Fibroblast of lung (primary cell): ENCODE measurements around the gene ZNHIT2. TPM values are rescaled to one million over a fixed set of nuclear protein-coding genes. Genes with fewer than 3 reads are reported as not detected.

Experiments used
- DNase-seq, 2 donors: peaks; one replicate each; pipeline versions ENCODE4 v3.0.0 to v3.0.0-alpha.2; 2010; ENCODE audit warnings: low read depth in 2 of 2
- H2AFZ ChIP-seq: 2 replicates; pipeline ENCODE4 v1.5.1; 2012; ENCODE audit warnings: low read length, control low read depth, inconsistent platforms
- H3K27ac ChIP-seq: 2 replicates; pipeline ENCODE4 v1.5.1; 2011; ENCODE audit warnings: low read length, control low read depth; ENCODE audit not compliant: insufficient read depth
- H3K27me3 ChIP-seq: 2 replicates; pipeline ENCODE4 v1.5.1; 2011; ENCODE audit warnings: mild to moderate bottlenecking, low read length; ENCODE audit not compliant: control insufficient read depth, insufficient read depth
- H3K36me3 ChIP-seq: 2 replicates; pipeline ENCODE4 v1.5.1; 2011; ENCODE audit warnings: low read length; ENCODE audit not compliant: control insufficient read depth, insufficient read depth
- H3K4me1 ChIP-seq: 2 replicates; pipeline ENCODE4 v1.5.1; 2011; ENCODE audit warnings: low read length; ENCODE audit not compliant: control insufficient read depth, insufficient read depth; ENCODE audit errors: extremely low read depth
- H3K4me2 ChIP-seq: 2 replicates; pipeline ENCODE4 v1.5.1; 2011; ENCODE audit warnings: low read length, control low read depth; ENCODE audit not compliant: insufficient read depth; ENCODE audit errors: extremely low read depth
- H3K4me3 ChIP-seq, 4 experiments: fragments of 200-600 bp in 1 of 4; sonication (generic) in 1 of 4; replicated peaks in 1 of 4; 2 replicates each; pipeline ENCODE4 v1.5.1; 2011 to 2016; ENCODE audit warnings: low read length in 4 of 4, low read depth in 3 of 4, mild to moderate bottlenecking in 3 of 4, control low read depth in 2 of 4, inconsistent platforms in 1 of 4, mixed read lengths in 1 of 4; ENCODE audit not compliant: insufficient read depth in 1 of 4; ENCODE audit errors: control extremely low read depth in 1 of 4
- H3K79me2 ChIP-seq: 2 replicates; pipeline ENCODE4 v1.5.1; 2012; ENCODE audit warnings: mild to moderate bottlenecking, low read length, inconsistent platforms; ENCODE audit not compliant: control insufficient read depth, insufficient read depth
- H3K9ac ChIP-seq: 2 replicates; pipeline ENCODE4 v1.5.1; 2011; ENCODE audit warnings: mild to moderate bottlenecking, low read length, control low read depth; ENCODE audit not compliant: insufficient read depth
- H3K9me3 ChIP-seq: 2 replicates; pipeline ENCODE4 v1.5.1; 2012; ENCODE audit warnings: low read depth, low read length; ENCODE audit not compliant: control insufficient read depth, insufficient read depth
- H4K20me1 ChIP-seq: 2 replicates; pipeline ENCODE4 v1.5.1; 2011; ENCODE audit warnings: low read length; ENCODE audit not compliant: control insufficient read depth, insufficient read depth; ENCODE audit errors: extremely low read depth
- CTCF ChIP-seq, 2 donors: IDR thresholded peaks in 1 of 2; conservative IDR thresholded peaks in 1 of 2; 1 replicate in 1 of 2; 2 replicates in 1 of 2; pipeline ENCODE4 v1.5.1; 2011 to 2012; ENCODE audit warnings: low read length in 2 of 2, control low read depth in 1 of 2, inconsistent platforms in 1 of 2, low read depth in 1 of 2, mild to moderate bottlenecking in 1 of 2
- EZH2 ChIP-seq: IDR thresholded peaks from 2 replicates; pipeline ENCODE4 v1.5.1; 2012; ENCODE audit warnings: low read length, control low read depth, mild to moderate bottlenecking; ENCODE audit errors: missing control alignments
- polyA plus RNA-seq, 2 donors: library from polyadenylated mRNA; depleted of rRNA in 1 of 2; stranded (reverse) in 1 of 2; unstranded in 1 of 2; fragments of >200 nt; gene quantifications; 2 replicates each; pipeline ENCODE4 v1.2.1, GENCODE V29; 2011 to 2012; ENCODE audit warnings: missing spikeins in 1 of 2
- total RNA-seq: library from RNA; depleted of rRNA; stranded (reverse); fragments of >200 nt; gene quantifications from 2 replicates; pipeline ENCODE4 v1.2.1, GENCODE V29; 2014

ZNHIT2 gene
- total and polyA plus RNA-seq, 2 donors (not counting 1 experiment from before 2014, with no cell fraction given): 1.4 to 13.2 TPM

- H4K20me1 ChIP-seq: no peaks in the 10 kb centered on the region
- no peaks in the 10 kb centered on the region for H3K27me3 ChIP-seq
- H3K9ac ChIP-seq: no peak overlapping the region
- no peak for DNase-seq
- no peak overlapping the region for H3K27ac ChIP-seq
- no peak overlapping the region for H3K4me3 ChIP-seq
- no peak overlapping the region for H2AFZ ChIP-seq
- H3K4me2 ChIP-seq: no peak overlapping the region
- peaks cover 29% of the 10 kb centered on the region for H3K79me2 ChIP-seq
- peaks cover 31% of the 10 kb centered on the region for H3K36me3 ChIP-seq
- no peaks in the 10 kb centered on the region for H3K9me3 ChIP-seq
- H3K4me1 ChIP-seq: peaks cover 6% of the 10 kb centered on the region
- TF ChIP-seq CTCF (conservative IDR thresholded peaks at IDR 0.05 in 1 of 2, IDR thresholded peaks at IDR 0.05 in 1 of 2; ENCODE audit: low read depth in 1 of 2, low read length in 2 of 2) (no peak), EZH2 (no peak)
These were observed 7.1 kb upstream of the ZNHIT2 start for GRCh38 chr11:65124480-65125196.

GRCh38 chr11:65121865-65122696 is 4.6 kb upstream of the ZNHIT2 start, which contains the start of the genes FAU and MRPL49:
Gene FAU (minus strand): TSS chr11:65122134. CDS start chr11:65121813, 321 bp downstream.
Gene MRPL49 (plus strand): TSS chr11:65122321. CDS start chr11:65122347, 26 bp downstream.
- H3K36me3 ChIP-seq: peaks cover 20% of the 10 kb centered on the region
- TF ChIP-seq CTCF (conservative IDR thresholded peaks at IDR 0.05 in 1 of 2, IDR thresholded peaks at IDR 0.05 in 1 of 2; ENCODE audit: low read depth in 1 of 2, low read length in 2 of 2) (no peak), EZH2 (no peak)
- H4K20me1 ChIP-seq: no peaks in the 10 kb centered on the region
- peak within 1 kb of the TSS; percentile 95 for H3K9ac ChIP-seq
- peak within 1 kb of the TSS; percentile 96 for H3K4me2 ChIP-seq
- peak within 1 kb of the TSS; percentile 96 for H2AFZ ChIP-seq
- peak within 1 kb of the TSS; percentile 94 for H3K27ac ChIP-seq
- H3K27me3 ChIP-seq: no peaks in the 10 kb centered on the region
- peaks cover 6% of the 10 kb centered on the region for H3K4me1 ChIP-seq
- peak; percentile 95 to 96 for DNase-seq
- no peaks in the 10 kb centered on the region for H3K9me3 ChIP-seq
- peaks cover 29% of the 10 kb centered on the region for H3K79me2 ChIP-seq
- H3K4me3 ChIP-seq: peak within 1 kb of the TSS; percentile 57 to 98 (median 85)

- Histone ChIP-seq H3K27me3 (no peaks in the 10 kb centered on the region), H3K36me3 (peaks cover 16% of the 10 kb centered on the region), H3K9ac (peak overlapping the region; percentile 95), H3K9me3 (no peaks in the 10 kb centered on the region), H3K4me3 (peak overlapping the region; percentile 57 to 98 (median 85)), H3K79me2 (peaks cover 33% of the 10 kb centered on the region), H3K4me1 (peaks cover 6% of the 10 kb centered on the region), H2AFZ (no peak overlapping the region), H3K4me2 (peak overlapping the region; percentile 96), H3K27ac (peak overlapping the region; percentile 94), H4K20me1 (no peaks in the 10 kb centered on the region)
- DNase-seq: no peak
- TF ChIP-seq EZH2: no peak
- no peak for TF ChIP-seq CTCF (conservative IDR thresholded peaks at IDR 0.05 in 1 of 2, IDR thresholded peaks at IDR 0.05 in 1 of 2; ENCODE audit: low read depth in 1 of 2, low read length in 2 of 2)
These were observed 4.0 kb upstream of the ZNHIT2 start for GRCh38 chr11:65121447-65121864.
